ES-I3 (cell line): Measurements from ENCODE around the gene BACE2.
"Not testable (repeated sequence)": the region's sequence is repeated elsewhere in the genome, so short reads cannot be mapped to it uniquely, and the experiment has no call there.

Experiments
- H3K36me3 ChIP-seq: 2 replicates; pipeline ENCODE4 v1.6.1; 2013; ENCODE audit warnings: mild to moderate bottlenecking, low read length, control low read depth, moderate library complexity; ENCODE audit not compliant: insufficient read depth
- H3K4me1 ChIP-seq: 2 replicates; pipeline ENCODE4 v1.6.1; 2013; ENCODE audit warnings: mild to moderate bottlenecking, control low read depth, low read length; ENCODE audit not compliant: insufficient read depth
- H3K9ac ChIP-seq: 2 replicates; pipeline ENCODE4 v1.6.1; 2013; ENCODE audit warnings: low read depth, mild to moderate bottlenecking, low read length, moderate library complexity
- H3K9me3 ChIP-seq: 2 replicates; pipeline ENCODE4 v1.6.1; 2013; ENCODE audit warnings: mild to moderate bottlenecking, low read length, moderate library complexity; ENCODE audit not compliant: control insufficient read depth, insufficient read depth

Gene BACE2

GRCh38 chr21:41238081-41238796, 70.3 kb downstream of the BACE2 start:
- H3K36me3 ChIP-seq, H3K4me1 ChIP-seq, H3K9me3 ChIP-seq, H3K9ac ChIP-seq: not testable (repeated sequence)

GRCh38 chr21:41240040-41240439, 72.1 kb downstream of the BACE2 start:
- Histone ChIP-seq H3K9ac (no peak overlapping the region), H3K36me3 (no peaks in the 10 kb centered on the region), H3K4me1 (peaks cover under 1% of the 10 kb centered on the region; the same call in 1 of the 2 replicates), H3K9me3 (no peaks in the 10 kb centered on the region)

GRCh38 chr21:41241341-41241740, 73.4 kb downstream of the BACE2 start:
- Histone ChIP-seq H3K4me1 (peaks cover 7% of the 10 kb centered on the region), H3K9me3 (no peaks in the 10 kb centered on the region), H3K36me3 (no peaks in the 10 kb centered on the region), H3K9ac (no peak overlapping the region)

- peaks cover 7% of the 10 kb centered on the region for H3K4me1 ChIP-seq
- H3K36me3 ChIP-seq = no peaks in the 10 kb centered on the region
- no peaks in the 10 kb centered on the region for H3K9me3 ChIP-seq
- no peak overlapping the region for H3K9ac ChIP-seq
Measured at GRCh38 chr21:41242238-41242829, 74.4 kb downstream of the BACE2 start.

GRCh38 chr21:41243107-41243506, 75.1 kb downstream of the BACE2 start:
- H3K36me3 ChIP-seq = no peaks in the 10 kb centered on the region
- H3K9ac ChIP-seq = no peak overlapping the region
- H3K9me3 ChIP-seq = no peaks in the 10 kb centered on the region
- H3K4me1 ChIP-seq = peaks cover 7% of the 10 kb centered on the region

GRCh38 chr21:41244266-41244880, 76.4 kb downstream of the BACE2 start:
- not testable (repeated sequence) for H3K9ac ChIP-seq, H3K36me3 ChIP-seq, H3K9me3 ChIP-seq, H3K4me1 ChIP-seq

- peaks cover 7% of the 10 kb centered on the region for H3K4me1 ChIP-seq
- no peaks in the 10 kb centered on the region for H3K9me3 ChIP-seq
- H3K9ac ChIP-seq = no peak overlapping the region
- no peaks in the 10 kb centered on the region for H3K36me3 ChIP-seq
Measured at GRCh38 chr21:41245509-41246135, 77.7 kb downstream of the BACE2 start.

GRCh38 chr21:41246808-41247207, 78.8 kb downstream of the BACE2 start:
- no peaks in the 10 kb centered on the region for H3K9me3 ChIP-seq
- peaks cover 7% of the 10 kb centered on the region for H3K4me1 ChIP-seq
- no peaks in the 10 kb centered on the region for H3K36me3 ChIP-seq
- H3K9ac ChIP-seq = no peak overlapping the region

- no peak overlapping the region for H3K9ac ChIP-seq
- peaks cover 7% of the 10 kb centered on the region for H3K4me1 ChIP-seq
- no peaks in the 10 kb centered on the region for H3K36me3 ChIP-seq
- H3K9me3 ChIP-seq = no peaks in the 10 kb centered on the region
Measured at GRCh38 chr21:41247561-41248545, 79.9 kb downstream of the BACE2 start.

GRCh38 chr21:41249476-41249875, 81.5 kb downstream of the BACE2 start:
- Histone ChIP-seq H3K36me3 (no peaks in the 10 kb centered on the region), H3K9ac (no peak overlapping the region), H3K9me3 (peaks cover 2% of the 10 kb centered on the region; the same call in 1 of the 2 replicates), H3K4me1 (peaks cover 7% of the 10 kb centered on the region)

- Histone ChIP-seq H3K36me3 (no peaks in the 10 kb centered on the region), H3K4me1 (peaks cover 2% of the 10 kb centered on the region), H3K9ac (no peak overlapping the region), H3K9me3 (peaks cover 2% of the 10 kb centered on the region; the same call in 1 of the 2 replicates)
Measured at GRCh38 chr21:41250519-41250918, 82.6 kb downstream of the BACE2 start.

- no peaks in the 10 kb centered on the region for H3K36me3 ChIP-seq
- no peak overlapping the region for H3K9ac ChIP-seq
- no peaks in the 10 kb centered on the region for H3K4me1 ChIP-seq
- H3K9me3 ChIP-seq = peaks cover 2% of the 10 kb centered on the region; the same call in 1 of the 2 replicates
Measured at GRCh38 chr21:41251961-41252642, 84.1 kb downstream of the BACE2 start.

GRCh38 chr21:41254090-41254700, 86.2 kb downstream of the BACE2 start:
- Histone ChIP-seq H3K9ac (no peak overlapping the region), H3K36me3 (no peaks in the 10 kb centered on the region), H3K4me1 (no peaks in the 10 kb centered on the region), H3K9me3 (peaks cover 2% of the 10 kb centered on the region; the same call in 1 of the 2 replicates)
